H9 (cell line): ENCODE results near the gene KRTAP5-6. TPM values are rescaled to one million over a fixed set of nuclear protein-coding genes. Genes with fewer than 3 reads are reported as not detected.

Experiments used
- DNase-seq: peaks from one replicate; pipeline ENCODE4 v3.0.0-alpha.2; 2017
- H2AFZ ChIP-seq: one replicate; pipeline ENCODE4 v1.6.1; 2013; ENCODE audit warnings: mild to moderate bottlenecking, low read length, control low read depth, moderate library complexity
- H2AK5ac ChIP-seq: 2 replicates; pipeline ENCODE4 v1.6.1; 2013; ENCODE audit warnings: low read length, control low read depth, mixed read lengths; ENCODE audit not compliant: insufficient read length
- H2BK120ac ChIP-seq: one replicate; pipeline ENCODE4 v1.6.1; 2013; ENCODE audit warnings: low read depth, mild to moderate bottlenecking, low read length, control low read depth, inconsistent platforms; ENCODE audit not compliant: poor library complexity, severe bottlenecking
- H2BK12ac ChIP-seq: 2 replicates; pipeline ENCODE4 v1.6.1; 2013; ENCODE audit warnings: low read length, control low read depth, mixed read lengths, low read depth; ENCODE audit not compliant: insufficient read length
- H2BK15ac ChIP-seq: 2 replicates; pipeline ENCODE4 v1.6.1; 2013; ENCODE audit warnings: low read depth, low read length, control low read depth
- H2BK20ac ChIP-seq: one replicate; pipeline ENCODE4 v1.6.1; 2013; ENCODE audit warnings: low read depth, mild to moderate bottlenecking, low read length, control low read depth, inconsistent platforms; ENCODE audit not compliant: poor library complexity, severe bottlenecking
- H2BK5ac ChIP-seq: 2 replicates; pipeline ENCODE4 v1.6.1; 2013; ENCODE audit warnings: low read length, control low read depth, mixed read lengths; ENCODE audit not compliant: insufficient read length
- H3K14ac ChIP-seq: 2 replicates; pipeline ENCODE4 v1.6.1; 2013; ENCODE audit warnings: low read length, control low read depth; ENCODE audit not compliant: insufficient read depth
- H3K18ac ChIP-seq: 2 replicates; pipeline ENCODE4 v1.6.1; 2013; ENCODE audit warnings: low read depth, mild to moderate bottlenecking, mixed read lengths, low read length, control low read depth; ENCODE audit not compliant: insufficient read length
- H3K23ac ChIP-seq: 2 replicates; pipeline ENCODE4 v1.6.1; 2013; ENCODE audit warnings: low read length, control low read depth, mixed read lengths, low read depth; ENCODE audit not compliant: insufficient read length
- H3K23me2 ChIP-seq: 2 replicates; pipeline ENCODE4 v1.6.1; 2013; ENCODE audit warnings: low read depth, mild to moderate bottlenecking, mixed read lengths, low read length, control low read depth; ENCODE audit not compliant: insufficient read length, poor library complexity, severe bottlenecking
- H3K27ac ChIP-seq: 2 replicates; pipeline ENCODE4 v1.5.1; 2013; ENCODE audit warnings: low read length, control low read depth, mixed read lengths, low read depth; ENCODE audit not compliant: insufficient read length
- H3K27me3 ChIP-seq: 2 replicates; pipeline ENCODE4 v1.6.1; 2013; ENCODE audit warnings: low read length, control low read depth, inconsistent platforms; ENCODE audit not compliant: insufficient read depth
- H3K4ac ChIP-seq: 2 replicates; pipeline ENCODE4 v1.6.1; 2013; ENCODE audit warnings: low read depth, mild to moderate bottlenecking, control low read depth, inconsistent platforms, low read length, moderate library complexity
- H3K4me1 ChIP-seq: 2 replicates; pipeline ENCODE4 v1.6.1; 2013; ENCODE audit warnings: low read length, control low read depth, inconsistent platforms; ENCODE audit not compliant: insufficient read depth
- H3K4me2 ChIP-seq: 2 replicates; pipeline ENCODE4 v1.6.1; 2013; ENCODE audit warnings: low read length, control low read depth, mixed read lengths; ENCODE audit not compliant: insufficient read length, insufficient read depth
- H3K56ac ChIP-seq: 2 replicates; pipeline ENCODE4 v1.6.1; 2013; ENCODE audit warnings: low read depth, mild to moderate bottlenecking, mixed read lengths, low read length, control low read depth; ENCODE audit not compliant: insufficient read length
- H3K79me1 ChIP-seq: 2 replicates; pipeline ENCODE4 v1.6.1; 2013; ENCODE audit warnings: low read depth, mild to moderate bottlenecking, moderate library complexity, low read length, control low read depth, inconsistent platforms; ENCODE audit not compliant: insufficient read depth, poor library complexity, severe bottlenecking
- H3K79me2 ChIP-seq: 2 replicates; pipeline ENCODE4 v1.6.1; 2013; ENCODE audit warnings: low read length, control low read depth, inconsistent platforms; ENCODE audit not compliant: insufficient read depth
- H3K9ac ChIP-seq: 2 replicates; pipeline ENCODE4 v1.6.1; 2013; ENCODE audit warnings: low read length, control low read depth, mixed read lengths; ENCODE audit not compliant: insufficient read length; ENCODE audit errors: extremely low read depth
- H3K9me3 ChIP-seq: one replicate; pipeline ENCODE4 v1.6.1; 2013; ENCODE audit warnings: low read depth, low read length, inconsistent platforms; ENCODE audit not compliant: control insufficient read depth
- H3T11ph ChIP-seq: one replicate; pipeline ENCODE4 v1.6.1; 2013; ENCODE audit warnings: mild to moderate bottlenecking, low read length, control low read depth, inconsistent platforms
- H4K20me1 ChIP-seq: one replicate; pipeline ENCODE4 v1.6.1; 2013; ENCODE audit not compliant: control insufficient read depth, insufficient read length, insufficient read depth
- H4K5ac ChIP-seq: 2 replicates; pipeline ENCODE4 v1.6.1; 2013; ENCODE audit warnings: low read depth, mild to moderate bottlenecking, mixed read lengths, low read length, control low read depth; ENCODE audit not compliant: insufficient read length
- H4K8ac ChIP-seq: replicated peaks from 2 replicates; pipeline ENCODE4 v1.6.1; 2013; ENCODE audit warnings: low read length, control low read depth, mixed read lengths, low read depth; ENCODE audit not compliant: insufficient read length
- H4K91ac ChIP-seq: 2 replicates; pipeline ENCODE4 v1.6.1; 2013; ENCODE audit warnings: low read depth, mild to moderate bottlenecking, moderate library complexity, mixed read lengths, low read length, control low read depth; ENCODE audit not compliant: insufficient read length
- H3K27ac Mint-ChIP-seq, 3 experiments: 2 replicates in 2 of 3; 3 replicates in 1 of 3; pipeline ENCODE4 v1.8.0; 2020 to 2021; ENCODE audit warnings: mixed read lengths in 3 of 3, mild to moderate bottlenecking in 1 of 3, moderate library complexity in 1 of 3
- H3K27me3 Mint-ChIP-seq: 2 replicates; pipeline ENCODE4 v1.8.0; 2021; ENCODE audit warnings: low read depth, mild to moderate bottlenecking, moderate library complexity, mixed read lengths
- H3K36me3 Mint-ChIP-seq, 3 experiments: 2 replicates in 2 of 3; 3 replicates in 1 of 3; pipeline ENCODE4 v1.8.0; 2020 to 2021; ENCODE audit warnings: low read depth in 3 of 3, mixed read lengths in 3 of 3; ENCODE audit not compliant: insufficient read depth in 1 of 3
- H3K4me1 Mint-ChIP-seq, 2 experiments: 2 replicates each; pipeline ENCODE4 v1.8.0; 2020; ENCODE audit warnings: mixed read lengths in 2 of 2
- H3K4me3 Mint-ChIP-seq, 2 experiments: 2 replicates in 1 of 2; 3 replicates in 1 of 2; pipeline ENCODE4 v1.8.0; 2020 to 2021; ENCODE audit warnings: mild to moderate bottlenecking in 2 of 2, mixed read lengths in 2 of 2, moderate library complexity in 1 of 2
- H3K9me3 Mint-ChIP-seq, 2 experiments: 2 replicates in 1 of 2; 3 replicates in 1 of 2; pipeline ENCODE4 v1.8.0; 2020; ENCODE audit warnings: mild to moderate bottlenecking in 2 of 2, mixed read lengths in 2 of 2, moderate library complexity in 1 of 2
- WGBS: extraction: QIAGEN DNeasy Blood & Tissue Kit; methylation state at CpG from one replicate; pipeline ENCODE4 v1.1.7; 2013; ENCODE audit warnings: missing lambda C conversion rate, low lambda C conversion rate, mixed read lengths; ENCODE audit not compliant: insufficient read length; ENCODE audit errors: extremely low coverage; 5-methylcytosine and 5-hydroxymethylcytosine counted together
- total RNA-seq: library from RNA; stranded (reverse); gene quantifications from 2 replicates; pipeline ENCODE4 v1.2.1, GENCODE V29; 2021
- TF ChIP-seq, protein P1 (sequence below): fragments of 200-600 bp; sonication (generic); conservative IDR thresholded peaks from 3 replicates; pipeline ENCODE4 v1.8.0; 2021; ENCODE audit warnings: antibody characterized with exemption, mild to moderate bottlenecking

KRTAP5-6 gene
- total RNA-seq, 1 experiment from 2014 or later = not detected

- peak overlapping the region; percentile 11 for H4K5ac ChIP-seq
- H2AK5ac ChIP-seq = no peak overlapping the region
- H3K56ac ChIP-seq = no peak overlapping the region
- peaks cover 0 to 4% (median 0%) of the 10 kb centered on the region in 3 experiments; a peak in 2 of 7 replicates for H3K36me3 Mint-ChIP-seq
- H3T11ph ChIP-seq = no peak overlapping the region
- DNase-seq = no peak
- H2BK15ac ChIP-seq = no peak overlapping the region
- peak overlapping the region in 1 of 2 experiments; percentile 6; a peak in 2 of 5 replicates for H3K4me3 Mint-ChIP-seq
- TF ChIP-seq, protein P1, sequence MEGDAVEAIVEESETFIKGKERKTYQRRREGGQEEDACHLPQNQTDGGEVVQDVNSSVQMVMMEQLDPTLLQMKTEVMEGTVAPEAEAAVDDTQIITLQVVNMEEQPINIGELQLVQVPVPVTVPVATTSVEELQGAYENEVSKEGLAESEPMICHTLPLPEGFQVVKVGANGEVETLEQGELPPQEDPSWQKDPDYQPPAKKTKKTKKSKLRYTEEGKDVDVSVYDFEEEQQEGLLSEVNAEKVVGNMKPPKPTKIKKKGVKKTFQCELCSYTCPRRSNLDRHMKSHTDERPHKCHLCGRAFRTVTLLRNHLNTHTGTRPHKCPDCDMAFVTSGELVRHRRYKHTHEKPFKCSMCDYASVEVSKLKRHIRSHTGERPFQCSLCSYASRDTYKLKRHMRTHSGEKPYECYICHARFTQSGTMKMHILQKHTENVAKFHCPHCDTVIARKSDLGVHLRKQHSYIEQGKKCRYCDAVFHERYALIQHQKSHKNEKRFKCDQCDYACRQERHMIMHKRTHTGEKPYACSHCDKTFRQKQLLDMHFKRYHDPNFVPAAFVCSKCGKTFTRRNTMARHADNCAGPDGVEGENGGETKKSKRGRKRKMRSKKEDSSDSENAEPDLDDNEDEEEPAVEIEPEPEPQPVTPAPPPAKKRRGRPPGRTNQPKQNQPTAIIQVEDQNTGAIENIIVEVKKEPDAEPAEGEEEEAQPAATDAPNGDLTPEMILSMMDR = no peak
- H2BK20ac ChIP-seq = no peak overlapping the region
- no peak overlapping the region for H2BK5ac ChIP-seq
- no peak overlapping the region for H3K9ac ChIP-seq
- peaks cover 12 to 13% of the 10 kb centered on the region in 2 experiments for H3K4me1 Mint-ChIP-seq
- H3K4ac ChIP-seq = no peak overlapping the region
- H3K9me3 Mint-ChIP-seq = peaks cover 4 to 9% of the 10 kb centered on the region in 2 experiments; a peak in 4 of 5 replicates
- H3K27ac ChIP-seq = no peak overlapping the region
- no peak overlapping the region for H3K4me2 ChIP-seq
- H3K9me3 ChIP-seq = no peaks in the 10 kb centered on the region
- H2AFZ ChIP-seq = no peak overlapping the region
- H2BK120ac ChIP-seq = no peak overlapping the region
- peaks cover 51% of the 10 kb centered on the region for H3K27me3 Mint-ChIP-seq
- H4K91ac ChIP-seq = no peak overlapping the region
- H3K23me2 ChIP-seq = peaks cover 5% of the 10 kb centered on the region
- H3K27me3 ChIP-seq = peaks cover 16% of the 10 kb centered on the region; the same call in 1 of the 2 replicates
- peaks cover 11% of the 10 kb centered on the region for H4K20me1 ChIP-seq
- H3K4me1 ChIP-seq = no peaks in the 10 kb centered on the region; the same call in 1 of the 2 replicates
- H3K23ac ChIP-seq = no peak overlapping the region
- no peaks in the 10 kb centered on the region for H3K79me2 ChIP-seq
- no peak overlapping the region; a peak in 1 of 7 replicates for H3K27ac Mint-ChIP-seq
- no peaks in the 10 kb centered on the region for H3K79me1 ChIP-seq
- H3K18ac ChIP-seq = no peak overlapping the region
- H2BK12ac ChIP-seq = no peak overlapping the region
- no peak overlapping the region for H4K8ac ChIP-seq
- WGBS = no CpG with 5 or more reads among the region's 14 CpGs
- H3K14ac ChIP-seq = no peak overlapping the region
Observed at GRCh38 chr11:1745701-1746320, 48.8 kb downstream of the KRTAP5-6 start.
